ENCODE data around the gene NFATC1.

- peak; percentile 49 for TF ChIP-seq EZH2 (IDR thresholded peaks at IDR 0.05; ENCODE audit: borderline replicate concordance, insufficient read depth, low read length, poor library complexity, severe bottlenecking)
- TF ChIP-seq MXI1 (conservative IDR thresholded peaks at IDR 0.05; ENCODE audit: poor library complexity, severe bottlenecking): no peak
- no peak for TF ChIP-seq RAD21 (conservative IDR thresholded peaks at IDR 0.05)
Measured at GRCh38 chr18:79393635-79394533, 1.8 kb upstream of the NFATC1 start.
